Pulmonary artery endothelial cell (primary cell): ENCODE measurements around the gene SLC8A1. TPM values are rescaled to one million over a fixed set of nuclear protein-coding genes. Genes with fewer than 3 reads are reported as not detected.

ENCODE experiments used
- DNase-seq: peaks from one replicate; pipeline ENCODE4 v3.0.0-alpha.2; 2011; ENCODE audit warnings: low read depth, low spot score
- total RNA-seq: library from RNA; depleted of rRNA; stranded (reverse); fragments of >200 nt; gene quantifications from 2 replicates; pipeline ENCODE4 v1.2.3, GENCODE V29; 2014

Gene SLC8A1
- total RNA-seq, 1 donor from 2014 or later = 12.5 TPM

DNA sequence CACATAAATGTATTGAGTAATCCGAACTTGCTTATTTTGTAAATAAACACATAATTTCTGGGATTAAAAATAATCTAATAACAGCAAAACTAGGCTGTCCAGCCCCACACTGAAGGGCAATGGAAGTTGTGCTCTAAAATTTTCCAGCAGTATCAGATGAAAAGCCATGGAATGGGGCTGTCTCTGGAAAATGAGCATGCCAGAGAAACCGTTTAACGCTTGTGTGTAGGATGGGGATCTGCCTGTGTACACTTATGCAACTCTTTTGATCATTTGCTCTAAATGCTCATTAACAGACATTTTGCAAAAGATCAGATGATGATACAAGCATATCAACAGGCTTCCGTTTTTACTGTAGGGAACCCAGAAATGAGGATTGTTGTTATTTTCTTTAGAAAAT, 177.6 kb downstream of the SLC8A1 start:
- no peak for DNase-seq

DNA sequence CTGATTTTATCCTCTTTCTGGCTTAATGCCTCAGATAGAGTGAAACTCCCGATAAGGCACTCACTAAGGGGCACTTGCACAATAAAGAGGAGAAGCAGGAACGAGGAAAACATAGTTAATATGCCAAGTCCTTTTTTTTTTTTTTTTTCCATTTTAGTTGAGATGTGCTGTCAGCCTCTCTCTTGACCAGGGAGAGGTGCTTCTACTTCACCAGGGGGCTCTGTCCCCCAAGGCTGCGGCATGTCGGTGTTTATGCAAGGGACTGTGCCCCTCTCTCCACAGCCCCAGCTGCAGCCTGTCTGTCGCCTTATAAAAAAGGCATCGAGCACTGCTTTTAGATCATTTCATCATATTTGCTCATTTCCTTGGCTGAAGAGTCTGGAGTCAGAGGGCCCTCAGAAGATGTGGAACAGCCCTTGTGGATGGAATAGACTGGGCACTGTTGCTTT, 178.1 kb downstream of the SLC8A1 start:
- no peak for DNase-seq

DNA sequence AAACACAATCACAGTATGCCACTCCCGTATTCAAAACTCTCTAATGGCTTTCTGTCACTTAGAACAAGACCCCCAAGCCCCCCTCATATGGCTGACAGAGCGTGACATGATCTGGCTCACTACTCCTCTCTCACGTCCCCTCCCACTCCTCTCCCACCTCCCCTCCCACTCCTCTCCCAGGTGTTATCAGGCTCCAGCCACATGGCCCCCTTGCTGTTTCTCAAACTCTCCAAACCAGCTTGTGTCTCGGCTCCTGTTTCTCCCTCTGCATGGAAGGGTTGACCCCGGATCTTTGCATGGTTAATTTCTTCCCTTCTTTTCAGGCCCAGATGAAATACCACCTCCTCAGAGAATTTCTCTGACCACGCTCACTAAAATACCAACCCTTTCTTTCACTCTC, 180.8 kb downstream of the SLC8A1 start:
- DNase-seq = no peak

DNA sequence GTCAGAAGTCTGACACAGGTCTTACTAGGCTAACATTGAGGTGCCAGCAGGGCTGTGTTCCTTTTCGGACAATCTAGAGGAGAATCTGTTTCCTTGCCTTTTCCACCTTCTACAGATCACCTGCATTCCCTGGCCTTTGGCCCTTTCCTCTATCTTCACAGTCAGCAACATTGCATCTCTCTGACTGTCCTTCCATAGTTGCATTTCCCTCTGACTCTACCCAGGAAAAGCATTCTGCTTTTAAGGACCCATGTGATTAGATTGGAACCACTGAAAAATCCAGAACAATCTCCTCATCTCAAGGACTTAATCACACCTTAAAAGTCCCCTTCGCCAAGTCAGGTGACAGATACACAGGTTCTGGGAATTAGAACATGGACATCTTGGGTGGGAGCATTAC, 181.5 kb downstream of the SLC8A1 start:
- no peak for DNase-seq

DNA sequence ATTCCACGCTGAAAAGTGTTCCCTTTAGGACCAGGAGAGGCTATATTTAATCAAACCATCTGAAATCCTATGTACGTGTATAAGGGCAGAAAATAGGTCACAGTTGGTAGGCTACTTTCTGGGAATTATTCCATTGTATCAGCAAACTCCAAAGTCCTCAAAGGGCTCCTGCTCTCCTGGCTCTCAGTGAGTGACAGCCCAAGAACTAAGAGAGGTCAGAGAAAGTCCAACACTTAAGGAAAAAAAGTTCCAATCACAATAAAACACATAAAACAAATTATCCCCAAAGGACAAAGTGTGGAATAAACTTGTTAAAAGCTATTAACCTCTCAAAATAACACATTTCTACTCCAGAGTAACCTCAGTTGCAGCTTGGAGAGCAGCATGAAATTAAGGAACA, 183.3 kb downstream of the SLC8A1 start:
- DNase-seq = no peak

DNA sequence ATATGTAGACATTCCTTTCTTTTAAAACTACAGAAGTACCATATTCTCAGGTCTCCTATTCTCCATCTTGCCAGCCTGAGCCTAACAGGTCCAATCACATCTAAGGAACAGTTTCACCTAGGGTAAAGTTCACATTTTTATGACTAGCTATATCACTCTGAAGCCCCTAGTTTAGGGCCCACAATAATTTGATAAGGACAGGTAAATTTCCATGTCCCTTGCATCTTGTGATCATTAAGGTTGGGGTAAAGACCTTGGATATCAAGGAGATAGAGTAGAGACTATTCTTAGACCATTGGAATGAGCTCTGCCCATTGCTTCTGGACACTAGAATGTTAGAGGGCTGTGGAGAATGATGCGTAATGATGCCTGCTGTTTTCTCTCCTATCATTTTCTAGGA, 185.7 kb downstream of the SLC8A1 start:
- no peak for DNase-seq

DNA sequence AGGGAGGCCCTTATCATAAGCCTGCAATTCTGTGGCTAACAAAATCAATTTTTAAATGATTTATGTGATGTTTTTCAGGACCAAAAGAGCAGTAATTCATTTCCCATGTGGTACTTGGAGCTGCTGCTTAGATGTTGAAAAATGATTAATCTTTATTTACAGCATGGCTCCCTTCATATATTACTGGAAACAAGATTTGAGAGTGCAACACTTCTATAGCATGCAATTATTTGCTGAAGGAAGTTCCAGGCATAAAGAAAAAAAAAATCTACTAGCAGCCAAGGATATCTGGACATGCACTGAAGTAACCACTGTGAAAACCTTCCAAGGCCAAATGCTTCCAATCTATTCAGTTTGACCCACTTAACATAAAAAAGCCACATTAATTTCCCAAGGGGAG, 186.3 kb downstream of the SLC8A1 start:
- DNase-seq = no peak

DNA sequence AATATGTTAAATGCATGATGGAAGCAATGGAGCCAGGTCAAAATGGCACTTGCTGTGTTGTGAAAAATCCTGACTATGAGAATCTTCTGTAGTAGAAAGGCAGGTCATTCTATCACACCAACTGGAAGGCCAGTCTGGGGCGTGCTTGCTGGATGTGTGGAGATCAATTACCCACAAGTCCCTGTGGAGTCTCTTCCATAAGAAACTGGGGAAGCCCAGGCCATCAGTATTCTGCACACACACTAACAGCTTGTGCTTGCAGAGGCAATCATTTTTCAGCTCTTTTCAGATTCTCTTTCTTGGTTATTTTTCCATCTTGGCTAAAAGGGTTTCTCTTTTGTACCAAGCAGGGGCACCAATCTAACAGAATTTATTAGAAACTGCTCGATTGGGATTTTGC, 190.8 kb downstream of the SLC8A1 start:
- no peak for DNase-seq

DNA sequence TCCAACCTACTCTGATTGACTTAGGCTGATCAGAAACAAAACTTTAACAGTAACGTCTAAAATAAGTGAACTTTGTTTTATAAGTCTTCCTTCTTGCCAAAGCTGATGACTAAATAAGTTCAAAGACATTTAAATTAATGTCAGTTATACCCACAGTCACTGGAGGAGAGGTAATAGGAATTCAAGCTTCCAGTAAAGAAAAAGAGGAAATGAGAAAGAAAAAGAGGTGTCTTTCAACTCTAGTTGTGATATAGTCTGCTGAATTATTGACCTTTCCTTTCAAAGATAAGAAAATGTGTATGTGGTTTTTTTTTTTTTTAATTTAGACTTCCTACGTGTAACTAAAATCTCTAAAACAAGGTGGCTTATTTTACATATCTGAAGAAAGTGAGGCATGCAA, 191.5 kb downstream of the SLC8A1 start:
- DNase-seq = no peak

DNA sequence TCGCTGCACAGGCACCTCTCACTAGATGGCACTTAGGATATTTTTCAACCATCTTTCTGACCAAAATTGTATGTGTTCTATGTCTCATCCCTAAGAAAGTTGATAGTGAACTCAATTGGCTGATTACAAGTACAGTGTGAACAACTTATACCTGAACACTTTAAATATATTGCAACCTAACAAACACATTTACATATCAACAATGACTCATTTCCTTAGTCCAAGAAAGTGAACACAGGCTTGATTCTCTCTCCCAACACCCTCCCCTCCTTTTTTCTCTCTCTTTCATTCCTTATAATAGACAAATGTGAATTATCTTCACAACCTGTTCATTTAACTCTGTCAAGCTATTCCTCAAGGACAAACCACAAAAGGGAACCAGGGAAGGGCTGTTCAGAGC, 192.0 kb downstream of the SLC8A1 start:
- DNase-seq = no peak

DNA sequence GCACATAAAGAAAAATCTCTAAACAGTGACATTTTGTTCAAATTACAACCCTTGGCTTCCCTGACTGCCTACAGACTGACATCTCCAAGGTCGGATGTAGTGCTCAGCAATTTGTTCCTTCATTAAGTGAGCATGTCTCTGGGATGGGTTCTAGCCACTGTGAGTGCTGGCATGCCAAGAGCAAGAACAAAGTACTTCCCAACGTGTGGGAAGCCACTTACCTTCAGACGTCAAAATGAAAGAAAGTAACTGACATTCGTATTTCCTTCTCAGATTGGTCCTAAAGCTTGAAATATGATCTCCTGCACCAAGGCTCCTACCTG, 193.8 kb downstream of the SLC8A1 start:
- DNase-seq = no peak

DNA sequence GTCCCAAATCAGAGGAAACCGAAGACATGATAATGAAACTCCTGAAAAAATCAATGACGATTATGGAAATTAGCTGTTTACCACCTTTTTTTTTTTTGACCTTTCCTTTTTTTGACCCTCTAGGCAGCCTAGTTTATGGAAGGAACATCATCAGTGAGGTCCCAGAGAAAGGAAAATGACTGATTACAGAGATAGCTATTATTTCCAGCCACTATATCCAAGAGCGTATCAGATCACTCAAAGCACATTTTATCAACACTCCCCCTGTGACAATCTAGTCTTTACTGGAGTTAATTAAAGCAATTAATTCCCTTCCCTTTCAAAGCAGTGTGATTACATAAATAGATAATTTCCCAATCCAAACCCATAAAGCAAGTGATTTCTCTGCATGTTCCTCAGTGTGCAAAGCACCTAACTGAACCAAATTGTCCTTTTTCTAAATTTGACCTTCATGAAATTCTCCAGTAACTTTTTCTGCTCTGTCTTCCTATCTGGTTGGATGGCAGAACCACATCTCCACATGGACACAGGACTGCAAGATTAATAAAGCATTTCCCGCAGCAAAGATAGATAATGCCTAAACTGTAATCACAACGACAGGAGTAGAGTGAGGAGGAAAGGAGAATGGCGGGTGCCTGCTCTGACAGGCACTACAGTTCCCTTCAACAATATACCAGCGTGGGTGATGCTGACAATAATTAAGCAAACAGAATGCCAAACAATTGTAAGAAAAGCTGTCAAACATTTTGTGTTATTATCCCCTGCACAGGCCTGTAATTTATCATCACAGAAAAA, 194.4 kb downstream of the SLC8A1 start:
- DNase-seq = no peak

DNA sequence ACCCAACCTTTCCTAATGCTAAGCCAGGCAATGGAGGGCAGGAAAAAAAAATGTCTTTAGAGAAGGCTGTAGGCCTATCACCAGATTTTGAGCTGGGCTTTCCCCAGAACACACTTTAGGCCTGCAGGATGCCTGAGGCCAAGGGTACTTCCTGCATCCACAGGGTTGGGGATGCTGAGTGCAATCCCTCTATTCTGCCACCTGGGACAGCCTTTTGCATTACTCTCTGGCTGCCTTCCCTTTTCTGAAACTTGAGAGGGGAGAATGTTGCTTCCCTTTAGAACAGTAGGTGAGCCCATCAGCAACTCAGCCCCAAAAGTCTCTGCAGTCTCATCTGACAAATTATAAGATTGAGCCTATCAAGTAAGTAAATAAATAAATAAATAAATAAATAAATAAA, 195.2 kb downstream of the SLC8A1 start:
- DNase-seq = no peak

DNA sequence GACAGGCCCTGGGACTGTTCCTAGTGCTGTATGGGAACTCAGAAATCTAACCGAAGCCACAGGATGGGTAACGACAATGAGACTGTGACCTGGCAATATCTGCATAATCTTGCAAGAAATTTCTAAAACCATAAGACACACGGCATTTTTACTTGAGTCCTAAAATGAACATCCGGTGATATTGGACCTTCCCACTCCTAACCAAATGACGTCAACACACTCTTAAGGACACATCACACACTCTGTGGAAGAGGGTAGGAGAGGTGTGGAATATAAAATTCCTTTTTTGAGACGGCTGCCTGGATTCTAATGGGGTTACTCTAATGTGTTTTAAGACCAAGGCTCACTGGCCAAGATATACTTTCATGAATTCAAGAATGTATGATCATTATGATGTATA, 195.9 kb downstream of the SLC8A1 start:
- DNase-seq = no peak

DNA sequence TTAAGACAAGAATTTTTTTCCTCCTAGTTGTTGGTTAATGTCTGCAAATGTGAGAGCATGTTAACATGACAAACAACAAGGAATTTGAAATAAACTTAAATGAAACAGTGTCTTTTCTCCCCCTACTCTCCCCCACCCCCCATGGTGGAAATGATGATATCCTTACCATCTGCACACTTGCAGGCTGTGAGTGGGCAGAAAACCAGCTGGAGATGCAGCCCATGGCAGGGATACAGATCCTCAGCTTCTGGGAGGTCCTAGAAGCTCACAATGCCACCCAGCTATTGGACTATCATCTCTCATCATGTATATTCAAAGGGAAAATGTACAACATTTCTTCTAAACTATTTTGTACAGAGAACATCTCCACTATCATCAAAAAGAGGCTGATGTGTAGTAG, 196.8 kb downstream of the SLC8A1 start:
- no peak for DNase-seq

DNA sequence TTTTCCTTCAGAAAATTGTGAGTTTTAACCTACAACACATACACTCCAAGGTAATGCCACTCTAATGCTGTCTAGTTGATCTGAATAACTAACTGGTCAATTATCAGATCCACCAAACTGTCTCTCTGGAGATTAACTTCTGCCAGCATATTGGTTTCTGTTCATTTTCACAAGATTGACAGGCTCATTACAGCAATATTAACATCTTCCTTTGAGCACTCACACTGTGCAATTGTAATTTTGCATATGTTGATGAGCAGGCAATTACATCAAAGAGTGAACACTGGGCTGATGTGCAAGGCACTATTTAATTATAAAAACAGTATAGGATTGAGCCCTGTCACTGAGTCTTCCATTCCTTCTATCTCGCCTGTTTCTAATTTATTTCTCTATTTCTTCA, 197.3 kb downstream of the SLC8A1 start:
- no peak for DNase-seq

DNA sequence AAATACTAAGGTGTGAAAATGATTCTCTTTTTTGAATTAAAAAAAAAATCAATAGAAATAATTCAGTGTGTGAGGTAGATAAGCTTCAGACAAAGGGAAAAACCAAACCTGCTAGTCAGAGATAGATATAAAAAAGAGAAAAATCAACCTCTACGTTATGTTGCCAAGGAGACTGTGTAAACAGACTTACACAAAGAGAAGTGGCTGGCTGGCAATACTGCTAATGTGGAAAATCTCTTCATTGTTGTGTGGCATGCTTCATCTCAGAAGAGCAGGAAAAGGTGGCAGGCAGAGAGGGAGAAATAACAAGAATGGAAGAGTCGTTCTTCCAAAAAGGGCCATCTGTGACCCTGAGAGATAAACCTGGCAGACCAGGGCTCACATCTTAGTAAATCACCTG, 200.8 kb downstream of the SLC8A1 start:
- no peak for DNase-seq

DNA sequence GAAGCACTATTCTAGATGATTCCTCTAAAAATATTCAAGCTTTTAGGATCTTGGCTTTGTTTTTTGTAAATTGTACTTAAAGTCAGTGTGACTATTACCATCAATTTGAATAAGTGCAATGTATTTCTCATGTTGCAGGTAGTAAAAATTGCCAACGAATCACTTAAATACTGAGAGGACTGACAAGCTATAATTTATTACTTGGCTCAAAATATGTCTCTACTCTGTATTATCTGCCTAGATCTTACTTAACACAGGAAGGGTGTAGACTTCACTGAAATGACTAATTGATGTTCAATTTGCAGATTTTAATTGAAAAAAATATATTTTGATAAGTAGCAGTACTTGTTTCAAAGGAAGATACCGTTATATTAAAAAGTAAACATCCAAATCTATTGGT, 202.3 kb downstream of the SLC8A1 start:
- DNase-seq = no peak

DNA sequence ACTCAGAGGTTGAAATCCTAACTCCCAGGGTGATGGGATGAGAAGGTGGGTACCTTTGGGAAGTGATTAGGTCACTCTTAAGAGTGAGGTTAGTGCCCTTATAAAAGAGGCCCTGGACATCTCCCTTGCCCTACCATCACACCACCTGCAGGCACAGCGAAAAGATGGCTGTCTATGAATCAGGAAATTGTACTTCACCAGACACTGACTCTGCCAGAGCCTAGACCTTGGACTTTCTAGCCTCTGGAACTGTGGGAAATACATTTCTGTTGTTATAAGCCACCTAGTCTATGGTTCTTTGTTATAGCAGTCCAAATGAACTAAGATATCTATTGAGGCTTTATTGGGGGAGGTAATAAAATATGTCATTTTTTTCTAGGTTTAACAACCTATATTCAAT, 203.6 kb downstream of the SLC8A1 start:
- DNase-seq = no peak

DNA sequence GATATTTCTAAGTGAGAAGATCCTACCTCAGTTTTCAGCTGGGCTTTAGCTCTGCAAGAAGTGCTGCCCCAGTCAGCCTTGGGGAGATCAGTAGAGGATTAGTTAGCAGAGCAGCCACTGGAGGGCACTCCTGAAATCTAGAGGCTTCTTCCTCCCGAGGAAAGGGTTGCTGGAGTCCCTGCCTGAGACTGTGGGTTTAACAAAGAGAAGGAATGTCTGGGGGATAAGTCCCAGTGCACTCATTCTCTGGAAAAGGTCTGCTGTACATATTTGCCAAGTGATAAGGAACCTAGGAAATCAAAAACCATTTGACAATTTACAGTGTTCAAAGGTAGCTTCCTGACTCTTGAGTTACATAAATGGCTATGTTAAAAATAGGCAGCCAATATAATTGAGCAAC, 207.2 kb downstream of the SLC8A1 start:
- peak; percentile 19 for DNase-seq

DNA sequence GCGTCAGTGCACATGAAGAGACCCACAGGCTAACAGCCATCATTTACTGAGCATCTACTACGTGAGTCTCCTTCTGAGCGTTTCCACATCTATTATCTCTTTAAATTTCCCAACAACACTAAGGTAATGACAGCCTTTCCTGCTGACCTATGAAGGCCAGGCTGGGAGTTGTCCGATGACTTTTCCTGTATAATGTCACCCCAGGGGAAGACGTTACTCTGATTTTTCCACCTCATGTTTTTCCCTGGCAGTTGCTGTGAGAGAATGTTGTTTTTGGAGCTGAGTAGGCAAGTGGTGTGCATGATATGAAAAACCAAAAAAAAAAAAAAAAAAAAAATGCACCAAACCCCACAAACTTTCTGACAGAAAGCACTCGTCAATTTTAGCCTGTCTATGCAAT, 207.6 kb downstream of the SLC8A1 start:
- no peak for DNase-seq

DNA sequence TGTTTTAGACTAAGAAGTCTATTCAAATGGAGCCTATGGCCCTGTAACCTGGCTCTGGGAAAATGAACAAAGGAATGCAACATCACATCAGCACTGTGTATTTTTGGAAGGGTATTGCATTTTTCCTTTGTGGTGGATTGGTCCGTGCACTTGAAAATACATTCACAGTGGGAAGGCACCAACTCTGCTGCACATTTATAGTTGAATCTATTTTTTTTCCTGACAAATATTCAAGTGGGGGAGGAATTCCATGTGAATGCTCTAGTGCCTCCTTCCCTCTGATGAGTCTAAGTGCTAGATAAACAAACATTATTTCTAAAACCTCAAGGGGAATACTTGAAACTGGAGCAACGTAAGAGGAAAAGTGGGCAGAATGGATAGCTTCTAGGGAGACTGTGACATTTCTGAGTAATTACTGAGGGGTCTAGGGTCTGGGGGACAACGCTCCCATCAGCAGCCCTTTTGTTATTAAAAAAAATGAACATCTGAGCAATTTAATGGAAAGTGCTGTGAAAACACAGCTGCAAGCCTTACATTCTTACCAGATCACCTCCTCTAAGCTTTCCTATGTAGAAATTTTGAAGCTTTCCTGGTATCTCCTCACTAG, 208.2 kb downstream of the SLC8A1 start:
- no peak for DNase-seq

DNA sequence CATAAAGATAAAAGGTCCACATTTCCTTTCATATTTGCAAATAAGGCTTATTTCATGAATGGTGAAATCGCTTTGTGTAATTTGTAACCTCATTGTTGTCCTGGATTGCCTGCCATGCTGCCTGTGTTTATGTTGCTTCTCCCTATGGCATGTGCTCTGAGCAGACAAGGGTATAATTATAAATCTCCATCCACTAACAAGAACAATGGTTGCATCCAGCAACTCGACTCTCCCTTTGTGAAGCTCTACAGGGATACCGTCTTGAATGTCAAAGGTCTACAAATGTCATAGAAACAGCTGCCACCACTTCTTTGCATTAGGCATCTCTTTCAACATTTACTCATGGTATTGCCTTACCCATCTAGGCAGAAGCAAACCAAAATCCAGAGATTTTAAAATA, 209.6 kb downstream of the SLC8A1 start:
- DNase-seq = no peak

DNA sequence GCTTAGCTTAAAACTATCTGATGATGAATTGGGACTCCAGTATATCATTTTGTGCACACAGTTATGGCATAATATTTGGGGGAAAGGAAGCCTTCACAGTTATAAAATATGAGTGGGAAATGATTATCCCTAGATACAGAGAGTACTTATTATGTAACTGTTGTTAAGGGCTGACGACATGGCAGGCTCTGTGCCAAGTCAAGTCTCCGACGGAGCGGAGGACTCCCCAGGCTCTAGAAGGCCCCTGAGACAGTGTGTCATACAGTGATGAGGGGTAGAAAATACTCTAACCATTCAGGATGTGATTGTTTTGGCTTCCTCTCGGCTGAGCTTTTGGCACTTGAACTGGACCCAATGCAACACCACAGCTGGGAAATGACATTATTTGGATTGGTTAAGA, 211.8 kb downstream of the SLC8A1 start:
- peak; percentile 51 for DNase-seq
